ENCODE measurements around the gene ACSM4. TPM values are rescaled to one million over a fixed set of nuclear protein-coding genes. Genes with fewer than 3 reads are reported as not detected.

The ACSM4 gene
- total and polyA plus RNA-seq, 2 of the 13 experiments (the other 11 are each of a cell fraction or from before 2014, with no cell fraction given), result not detected

DNA sequence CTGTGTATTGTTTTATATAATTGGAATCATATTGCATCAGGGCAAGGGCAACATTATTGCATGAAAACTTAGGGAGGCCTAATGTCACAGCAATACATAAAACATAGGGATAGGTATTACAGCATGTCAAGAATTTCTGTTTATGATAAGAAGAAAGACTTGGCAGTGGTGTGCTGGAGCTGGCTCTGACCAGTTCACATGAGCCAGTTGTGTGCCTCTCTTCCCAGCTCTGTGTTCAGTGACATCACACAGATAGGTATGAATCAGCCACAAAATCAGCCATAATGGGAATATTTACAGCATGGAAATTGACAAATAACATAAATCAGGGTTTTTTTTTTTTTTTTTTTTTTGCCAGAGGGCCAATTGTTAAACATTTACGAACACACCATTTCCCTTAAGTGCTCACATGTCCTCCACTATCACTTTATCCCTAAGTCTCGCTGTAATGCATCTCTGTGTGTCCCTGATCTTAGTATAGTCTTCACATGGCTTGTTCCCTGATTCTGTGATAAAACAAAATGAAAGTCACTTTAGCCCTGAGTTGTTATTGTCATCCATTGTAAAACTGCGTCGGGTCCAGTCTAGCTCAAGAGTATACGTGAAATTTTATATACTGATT is 31.9 kb upstream of the ACSM4 start:
- Histone ChIP-seq H3K4me1 (ENCODE audit: insufficient read depth, low read length) (no peaks in the 10 kb centered on the region), H3K9me3 (ENCODE audit: low read length) (no peaks in the 10 kb centered on the region), H3K4me3 (replicated peaks in 1 of 3; ENCODE audit: insufficient read depth in 1 of 3, low read depth in 2 of 3, low read length in 3 of 3) (no peak overlapping the region), H3K27ac (ENCODE audit: extremely low read length, insufficient read depth, low read length) (no peak overlapping the region), H3K27me3 (ENCODE audit: control insufficient read depth in 1 of 2, insufficient read depth in 2 of 2, low read length in 2 of 2) (no peaks in the 10 kb centered on the region; a peak in 1 of 5 replicates), H4K20me1 (ENCODE audit: insufficient read depth, low read length) (no peaks in the 10 kb centered on the region), H2AFZ (ENCODE audit: low read length) (no peak overlapping the region), H3K36me3 (replicated peaks in 1 of 2; ENCODE audit: control insufficient read depth in 1 of 2, insufficient read depth in 2 of 2, low read length in 2 of 2) (no peaks in the 10 kb centered on the region), H3K4me2 (ENCODE audit: low read depth, low read length) (no peak overlapping the region), H3K79me2 (ENCODE audit: insufficient read depth, low read length) (no peaks in the 10 kb centered on the region), H3K9ac (ENCODE audit: insufficient read depth, low read depth, low read length) (no peak overlapping the region)
- no peak for FAIRE-seq
- no peak for DNase-seq (ENCODE audit: low spot score)
- no TSS peak for BruUV-seq (replicated peaks)
- ChIA-PET CTCF (ENCODE audit: low intra/inter-chr PET ratio, low total read pairs) (no interaction called here), POLR2A (no interaction called here)
- intact Hi-C loops (cut with micrococcal nuclease; ENCODE audit: unreplicated experiment), result no loop called here
- WGBS (ENCODE audit: low lambda C conversion rate), result 27% methylated on average over 5 of the region's 5 CpGs
- in situ Hi-C loops (cut with HindIII; ENCODE audit: extremely low pct_ligation_motif_present, low pct_unique_long_range_greater_than_20kb), result no loop called here
- no peak for ATAC-seq
- TF ChIP-seq ZNF639 (CRISPR knock-in tag; conservative IDR thresholded peaks at IDR 0.05) (no peak), ZNF235 (CRISPR knock-in tag; IDR thresholded peaks at IDR 0.05; ENCODE audit: borderline replicate concordance) (no peak), ZNF710 (CRISPR knock-in tag; IDR thresholded peaks at IDR 0.05; ENCODE audit: borderline replicate concordance) (no peak), ZNF432 (CRISPR knock-in tag; IDR thresholded peaks at IDR 0.05; ENCODE audit: borderline replicate concordance) (no peak), HNF1A (IDR thresholded peaks at IDR 0.05; ENCODE audit: low read depth) (no peak), HNF1A (CRISPR knock-in tag; IDR thresholded peaks at IDR 0.05; ENCODE audit: borderline replicate concordance) (no peak), ISL2 (CRISPR knock-in tag; IDR thresholded peaks at IDR 0.05) (no peak), ZNF333 (CRISPR knock-in tag; IDR thresholded peaks at IDR 0.05; ENCODE audit: borderline replicate concordance) (no peak), ZNF44 (CRISPR knock-in tag; IDR thresholded peaks at IDR 0.05) (no peak), ZNF430 (CRISPR knock-in tag; IDR thresholded peaks at IDR 0.05) (no peak)
- TF ChIP-seq, protein P1, sequence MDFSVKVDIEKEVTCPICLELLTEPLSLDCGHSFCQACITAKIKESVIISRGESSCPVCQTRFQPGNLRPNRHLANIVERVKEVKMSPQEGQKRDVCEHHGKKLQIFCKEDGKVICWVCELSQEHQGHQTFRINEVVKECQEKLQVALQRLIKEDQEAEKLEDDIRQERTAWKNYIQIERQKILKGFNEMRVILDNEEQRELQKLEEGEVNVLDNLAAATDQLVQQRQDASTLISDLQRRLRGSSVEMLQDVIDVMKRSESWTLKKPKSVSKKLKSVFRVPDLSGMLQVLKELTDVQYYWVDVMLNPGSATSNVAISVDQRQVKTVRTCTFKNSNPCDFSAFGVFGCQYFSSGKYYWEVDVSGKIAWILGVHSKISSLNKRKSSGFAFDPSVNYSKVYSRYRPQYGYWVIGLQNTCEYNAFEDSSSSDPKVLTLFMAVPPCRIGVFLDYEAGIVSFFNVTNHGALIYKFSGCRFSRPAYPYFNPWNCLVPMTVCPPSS (IDR thresholded peaks at IDR 0.05), result no peak
- TF ChIP-seq, protein P2, sequence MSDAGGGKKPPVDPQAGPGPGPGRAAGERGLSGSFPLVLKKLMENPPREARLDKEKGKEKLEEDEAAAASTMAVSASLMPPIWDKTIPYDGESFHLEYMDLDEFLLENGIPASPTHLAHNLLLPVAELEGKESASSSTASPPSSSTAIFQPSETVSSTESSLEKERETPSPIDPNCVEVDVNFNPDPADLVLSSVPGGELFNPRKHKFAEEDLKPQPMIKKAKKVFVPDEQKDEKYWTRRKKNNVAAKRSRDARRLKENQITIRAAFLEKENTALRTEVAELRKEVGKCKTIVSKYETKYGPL (CRISPR knock-in tag; IDR thresholded peaks at IDR 0.05), result no peak
- TF ChIP-seq, protein P3, sequence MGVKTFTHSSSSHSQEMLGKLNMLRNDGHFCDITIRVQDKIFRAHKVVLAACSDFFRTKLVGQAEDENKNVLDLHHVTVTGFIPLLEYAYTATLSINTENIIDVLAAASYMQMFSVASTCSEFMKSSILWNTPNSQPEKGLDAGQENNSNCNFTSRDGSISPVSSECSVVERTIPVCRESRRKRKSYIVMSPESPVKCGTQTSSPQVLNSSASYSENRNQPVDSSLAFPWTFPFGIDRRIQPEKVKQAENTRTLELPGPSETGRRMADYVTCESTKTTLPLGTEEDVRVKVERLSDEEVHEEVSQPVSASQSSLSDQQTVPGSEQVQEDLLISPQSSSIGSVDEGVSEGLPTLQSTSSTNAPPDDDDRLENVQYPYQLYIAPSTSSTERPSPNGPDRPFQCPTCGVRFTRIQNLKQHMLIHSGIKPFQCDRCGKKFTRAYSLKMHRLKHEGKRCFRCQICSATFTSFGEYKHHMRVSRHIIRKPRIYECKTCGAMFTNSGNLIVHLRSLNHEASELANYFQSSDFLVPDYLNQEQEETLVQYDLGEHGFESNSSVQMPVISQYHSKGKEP (CRISPR knock-in tag; IDR thresholded peaks at IDR 0.05), result no peak

All from HepG2 (cell line).